Hepatocyte (in vitro differentiated cells): ENCODE data around the gene GMNN. TPM values are rescaled to one million over a fixed set of nuclear protein-coding genes. Genes with fewer than 3 reads are reported as not detected.
A peak's percentile ranks its signal among the peaks of the same experiment; 100 is the strongest.
"Not testable (repeated sequence)": the region's sequence is repeated elsewhere in the genome, so short reads cannot be mapped to it uniquely, and the experiment has no call there.

ENCODE experiments used
- DNase-seq: peaks from one replicate; pipeline ENCODE4 v3.0.0-alpha.2; 2016; ENCODE audit warnings: low spot score
- H2AFZ ChIP-seq: fragments of 200-600 bp; sonication (generic); 2 replicates; pipeline ENCODE4 v1.6.0; 2016; ENCODE audit warnings: antibody characterized with exemption, mild to moderate bottlenecking
- H3K27ac ChIP-seq: fragments of 200-600 bp; sonication (generic); 2 replicates; pipeline ENCODE4 v1.5.1; 2016; ENCODE audit warnings: mild to moderate bottlenecking
- H3K27me3 ChIP-seq: fragments of 200-600 bp; sonication (generic); 2 replicates; pipeline ENCODE4 v1.6.1; 2016
- H3K36me3 ChIP-seq: fragments of 200-600 bp; sonication (generic); replicated peaks from 2 replicates; pipeline ENCODE4 v1.5.1; 2016; ENCODE audit warnings: low read depth; ENCODE audit not compliant: insufficient read depth
- H3K4me1 ChIP-seq: fragments of 200-600 bp; sonication (generic); 2 replicates; pipeline ENCODE4 v1.5.1; 2016; ENCODE audit warnings: mild to moderate bottlenecking, moderate library complexity; ENCODE audit not compliant: insufficient read depth
- H3K4me2 ChIP-seq: fragments of 200-600 bp; sonication (generic); 2 replicates; pipeline ENCODE4 v1.6.0; 2016
- H3K4me3 ChIP-seq: fragments of 200-600 bp; sonication (generic); 2 replicates; pipeline ENCODE4 v1.5.1; 2016; ENCODE audit warnings: mild to moderate bottlenecking
- H3K79me2 ChIP-seq: fragments of 200-600 bp; sonication (generic); 2 replicates; pipeline ENCODE4 v1.6.0; 2017; ENCODE audit warnings: mild to moderate bottlenecking
- H3K9me2 ChIP-seq: fragments of 200-600 bp; sonication (generic); replicated peaks from 2 replicates; pipeline ENCODE4 v1.6.0; 2017; ENCODE audit warnings: mild to moderate bottlenecking; ENCODE audit not compliant: insufficient read depth
- H3K9me3 ChIP-seq: fragments of 200-600 bp; sonication (generic); 2 replicates; pipeline ENCODE4 v1.5.1; 2016; ENCODE audit warnings: low read depth, mild to moderate bottlenecking
- H4K20me1 ChIP-seq: fragments of 200-600 bp; sonication (generic); 2 replicates; pipeline ENCODE4 v1.6.0; 2016; ENCODE audit warnings: mild to moderate bottlenecking; ENCODE audit not compliant: insufficient read depth, poor library complexity, severe bottlenecking
- CTCF ChIP-seq: fragments of 200-600 bp; sonication (generic); IDR thresholded peaks from 2 replicates; pipeline ENCODE4 v1.5.1; 2016; ENCODE audit warnings: antibody characterized with exemption, mild to moderate bottlenecking; ENCODE audit not compliant: poor library complexity
- EZH2 ChIP-seq: fragments of 200-600 bp; sonication (generic); IDR thresholded peaks from 2 replicates; pipeline ENCODE4 v1.6.1; 2016; ENCODE audit warnings: antibody characterized with exemption, mild to moderate bottlenecking, borderline replicate concordance
- EZH2phosphoT487 ChIP-seq: fragments of 200-600 bp; sonication (generic); IDR thresholded peaks from one replicate; pipeline ENCODE4 v1.6.1; 2018; ENCODE audit warnings: antibody characterized with exemption, mild to moderate bottlenecking, low read depth, moderate library complexity; ENCODE audit not compliant: unreplicated experiment, severe bottlenecking
- WGBS: methylation state at CpG from one replicate; pipeline ENCODE4 v1.1.6; 2016; ENCODE audit warnings: low lambda C conversion rate; ENCODE audit errors: missing lambda C conversion rate; 5-methylcytosine and 5-hydroxymethylcytosine counted together
- polyA plus RNA-seq: library from polyadenylated mRNA; unstranded; fragments of >200 nt; fragmentation: Nextera tagmentation; extraction: Ambion mirVana; gene quantifications from 2 replicates; pipeline ENCODE4 v1.2.1, GENCODE V29; 2016
- total RNA-seq: library from RNA; depleted of rRNA; stranded (reverse); fragments of >200 nt; gene quantifications from 2 replicates; pipeline ENCODE4 v1.2.3, GENCODE V29; 2014

The GMNN gene
- total and polyA plus RNA-seq, 2 experiments from 2014 or later: 65.3 to 73.1 TPM

DNA sequence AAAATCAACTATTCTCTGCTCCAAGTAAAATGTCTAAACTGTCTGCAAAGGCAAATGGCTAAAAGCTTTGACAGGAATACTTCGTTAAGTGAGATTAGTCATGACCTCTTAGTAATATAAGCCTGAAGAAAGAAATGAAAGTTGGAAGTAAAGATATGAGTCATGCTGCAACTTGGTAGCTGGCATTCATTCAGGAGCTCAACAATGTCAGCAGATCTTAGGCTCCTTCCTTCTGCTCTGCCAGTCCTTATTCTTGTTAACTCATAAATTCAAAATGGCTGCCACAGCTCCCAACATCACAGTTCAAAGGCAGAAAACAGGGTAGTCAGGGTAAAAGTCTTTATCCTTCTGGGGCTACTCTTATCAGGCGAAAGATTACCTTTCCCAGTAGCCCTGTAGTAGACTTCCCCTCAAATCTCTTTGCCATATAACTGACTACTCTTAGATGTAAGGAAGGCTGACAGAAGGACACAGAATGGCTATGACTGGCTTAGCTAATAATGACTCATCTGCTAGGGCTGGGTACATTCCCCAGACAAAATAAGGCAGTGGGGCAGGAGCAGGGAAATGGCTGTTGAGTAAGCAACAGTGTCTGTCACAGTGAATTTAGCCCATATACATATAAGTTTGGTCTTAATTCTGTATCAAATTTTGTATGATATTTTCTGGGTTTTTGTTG is 31.3 kb upstream of the GMNN start:
- Histone ChIP-seq H4K20me1 (no peaks in the 10 kb centered on the region), H3K9me2 (no peaks in the 10 kb centered on the region), H3K36me3 (no peaks in the 10 kb centered on the region), H3K79me2 (no peaks in the 10 kb centered on the region), H3K4me2 (peak overlapping the region; percentile 49), H3K4me1 (no peaks in the 10 kb centered on the region), H3K4me3 (no peak overlapping the region), H3K27ac (peak overlapping the region; percentile 91), H2AFZ (peak overlapping the region; percentile 42), H3K27me3 (no peaks in the 10 kb centered on the region), H3K9me3 (no peaks in the 10 kb centered on the region)
- 69% methylated on average over 2 of the region's 2 CpGs for WGBS
- no peak for TF ChIP-seq EZH2
- TF ChIP-seq CTCF: no peak
- no peak for TF ChIP-seq EZH2phosphoT487
- DNase-seq: peak; percentile 64

- 96% methylated on average over 3 of the region's 3 CpGs for WGBS
- Histone ChIP-seq H3K36me3 (no peaks in the 10 kb centered on the region), H3K4me3 (no peak overlapping the region), H3K79me2 (no peaks in the 10 kb centered on the region), H3K9me2 (no peaks in the 10 kb centered on the region), H3K27ac (peak overlapping the region; percentile 91), H2AFZ (no peak overlapping the region), H3K4me2 (no peak overlapping the region), H3K9me3 (no peaks in the 10 kb centered on the region), H3K4me1 (no peaks in the 10 kb centered on the region), H4K20me1 (no peaks in the 10 kb centered on the region), H3K27me3 (no peaks in the 10 kb centered on the region)
- TF ChIP-seq EZH2phosphoT487 (no peak), CTCF (no peak), EZH2 (no peak)
- DNase-seq: no peak
Measured at GRCh38 chr6:24743944-24744335, 30.8 kb upstream of the GMNN start.

GRCh38 chr6:24744911-24745310 is 29.8 kb upstream of the GMNN start:
- Histone ChIP-seq H3K36me3 (no peaks in the 10 kb centered on the region), H2AFZ (no peak overlapping the region), H3K79me2 (no peaks in the 10 kb centered on the region), H3K27me3 (no peaks in the 10 kb centered on the region), H3K4me2 (no peak overlapping the region), H3K9me3 (no peaks in the 10 kb centered on the region), H3K4me3 (no peak overlapping the region), H3K4me1 (no peaks in the 10 kb centered on the region), H4K20me1 (no peaks in the 10 kb centered on the region), H3K9me2 (no peaks in the 10 kb centered on the region), H3K27ac (no peak overlapping the region)
- WGBS: 89% methylated on average over 5 of the region's 5 CpGs
- DNase-seq: no peak
- no peak for TF ChIP-seq EZH2
- no peak for TF ChIP-seq EZH2phosphoT487
- TF ChIP-seq CTCF: no peak

DNA sequence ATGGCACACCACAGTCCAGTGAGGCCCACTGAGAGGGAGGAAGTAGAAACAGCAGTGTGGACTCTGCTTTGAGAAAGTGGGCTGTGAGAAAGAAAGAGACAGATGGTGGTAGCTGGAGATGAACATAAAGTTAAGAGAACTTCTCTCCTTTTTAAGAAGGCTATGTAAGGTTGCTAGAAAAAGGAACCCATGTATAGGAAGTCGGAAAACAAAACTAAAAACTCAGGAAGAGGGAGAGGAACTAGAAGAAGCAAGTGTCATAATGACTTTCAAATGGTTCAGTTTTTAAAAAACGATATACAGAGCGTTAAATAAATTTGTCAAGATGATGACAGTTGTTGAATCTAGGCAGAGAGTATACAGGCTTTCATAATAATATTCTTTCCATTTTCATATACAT is 25.4 kb upstream of the GMNN start:
- H3K79me2 ChIP-seq: no peaks in the 10 kb centered on the region
- H3K9me2 ChIP-seq: no peaks in the 10 kb centered on the region
- no peaks in the 10 kb centered on the region for H3K9me3 ChIP-seq
- no peak overlapping the region for H3K4me3 ChIP-seq
- no peaks in the 10 kb centered on the region for H3K36me3 ChIP-seq
- WGBS: 94% methylated on average over 3 of the region's 3 CpGs
- no peak overlapping the region for H2AFZ ChIP-seq
- H3K27ac ChIP-seq: no peak overlapping the region
- H4K20me1 ChIP-seq: no peaks in the 10 kb centered on the region
- H3K4me2 ChIP-seq: no peak overlapping the region
- DNase-seq: no peak
- TF ChIP-seq EZH2: no peak
- TF ChIP-seq EZH2phosphoT487: no peak
- TF ChIP-seq CTCF: no peak
- no peaks in the 10 kb centered on the region for H3K27me3 ChIP-seq
- no peaks in the 10 kb centered on the region for H3K4me1 ChIP-seq

DNA sequence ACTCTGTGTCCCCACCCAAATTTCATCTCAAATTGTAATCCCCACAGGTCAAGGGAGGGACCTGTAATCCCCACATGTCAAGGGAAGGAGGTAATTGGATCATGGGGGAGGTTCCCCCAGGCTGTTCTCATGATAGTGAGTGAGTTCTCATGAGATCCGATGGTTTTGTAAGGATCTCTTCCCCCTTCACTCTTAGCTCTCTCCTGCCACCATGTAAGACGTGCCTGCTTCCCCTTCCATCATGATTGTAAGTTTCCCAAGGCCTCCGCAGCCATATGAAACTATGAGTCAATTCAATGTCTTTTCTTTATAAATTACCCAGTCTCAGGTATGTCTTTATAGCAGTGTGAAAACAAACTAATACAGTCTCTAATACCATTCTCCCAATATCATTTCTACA is 23.9 kb upstream of the GMNN start:
- H3K4me3 ChIP-seq, H3K27me3 ChIP-seq, H3K4me2 ChIP-seq, H4K20me1 ChIP-seq, H2AFZ ChIP-seq, H3K9me2 ChIP-seq, H3K27ac ChIP-seq, H3K36me3 ChIP-seq, H3K4me1 ChIP-seq, H3K79me2 ChIP-seq, H3K9me3 ChIP-seq, DNase-seq: not testable (repeated sequence)
- 92% methylated on average over 3 of the region's 3 CpGs for WGBS
